NCI-H1930 (cell line): ENCODE measurements around the gene EVI5.
"Not testable (repeated sequence)": the region's sequence is repeated elsewhere in the genome, so short reads cannot be mapped to it uniquely, and the experiment has no call there.

Source experiments
- DNase-seq, 2 experiments: peaks; one replicate each; lab custom pipeline; 2025; lab: John Stamatoyannopoulos, UW

The EVI5 gene

DNA sequence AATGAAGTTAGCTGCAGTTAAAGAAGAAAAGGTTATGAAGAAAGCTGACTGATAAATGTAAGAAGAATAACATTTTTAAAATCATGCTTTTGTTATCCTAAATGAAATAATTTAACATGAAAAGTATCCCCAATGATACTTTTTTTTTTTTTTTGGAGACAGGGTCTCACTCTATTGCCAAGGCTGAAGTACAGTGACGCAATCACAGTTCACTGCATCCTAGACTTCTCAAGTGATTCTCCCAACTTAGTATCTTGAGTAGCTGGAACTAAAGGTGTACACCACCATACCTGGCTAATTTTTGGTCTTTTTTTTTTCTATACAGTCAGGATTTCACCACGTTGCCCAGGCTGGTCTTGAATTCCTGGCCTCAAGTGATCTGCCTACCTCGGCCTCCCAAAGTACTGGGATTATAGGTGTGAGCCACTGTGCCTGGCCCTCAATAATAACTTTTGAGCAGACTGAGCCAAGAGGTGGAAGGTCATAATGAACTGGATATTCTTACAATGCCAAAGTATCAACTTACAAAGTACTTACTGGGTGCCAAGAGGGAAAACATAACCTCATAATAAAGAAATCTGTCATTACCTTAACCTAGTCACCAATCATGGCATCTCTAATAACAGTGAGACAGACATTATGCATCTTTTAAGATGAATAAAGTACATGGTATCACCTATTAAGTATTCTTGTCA is 94.5 kb downstream of the EVI5 start:
- DNase-seq = no peak

DNA sequence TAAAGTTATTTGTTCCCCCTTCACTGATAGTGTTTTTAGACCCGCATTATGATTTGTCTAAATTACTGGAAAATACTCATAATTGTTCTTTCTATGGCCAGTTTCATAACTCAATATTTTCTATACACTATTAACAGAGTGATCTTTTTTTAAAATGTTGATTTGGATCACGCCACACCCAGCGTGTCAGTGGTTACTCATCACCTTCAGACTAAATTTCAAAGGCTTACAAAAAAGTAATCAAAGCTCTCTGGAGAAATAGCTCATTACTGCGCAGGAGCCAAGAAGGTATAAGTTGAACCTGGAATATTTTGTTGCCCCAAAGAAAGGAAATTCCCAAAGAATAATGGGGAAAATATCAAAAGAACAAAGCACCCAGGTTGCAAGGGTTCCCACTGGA is 104.9 kb downstream of the EVI5 start:
- no peak for DNase-seq

- DNase-seq = no peak
Measured at GRCh38 chr1:92663775-92664174, 121.1 kb downstream of the EVI5 start.

GRCh38 chr1:92662048-92662447 is 122.9 kb downstream of the EVI5 start:
- no peak for DNase-seq

DNA sequence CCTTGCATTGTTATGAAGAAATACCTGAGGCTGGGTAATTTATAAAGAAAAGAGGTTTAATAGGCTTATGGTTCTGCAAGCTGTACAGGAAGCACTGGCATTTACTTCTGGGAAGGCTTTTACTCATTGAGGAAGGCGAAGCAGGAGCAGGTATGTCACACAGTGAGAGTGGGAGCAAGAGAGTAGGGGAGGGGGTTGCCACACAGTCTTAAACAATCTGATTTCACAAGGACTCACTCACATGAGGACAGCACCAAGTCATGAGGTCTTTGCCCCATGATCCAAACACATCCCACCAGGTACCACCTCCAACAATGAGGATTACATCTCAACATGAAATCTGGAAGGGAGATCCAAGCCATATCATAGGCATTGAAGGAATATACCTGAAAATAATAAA is 127.2 kb downstream of the EVI5 start:
- DNase-seq = no peak

GRCh38 chr1:92655197-92655801 is 129.6 kb downstream of the EVI5 start:
- no peak for DNase-seq

DNA sequence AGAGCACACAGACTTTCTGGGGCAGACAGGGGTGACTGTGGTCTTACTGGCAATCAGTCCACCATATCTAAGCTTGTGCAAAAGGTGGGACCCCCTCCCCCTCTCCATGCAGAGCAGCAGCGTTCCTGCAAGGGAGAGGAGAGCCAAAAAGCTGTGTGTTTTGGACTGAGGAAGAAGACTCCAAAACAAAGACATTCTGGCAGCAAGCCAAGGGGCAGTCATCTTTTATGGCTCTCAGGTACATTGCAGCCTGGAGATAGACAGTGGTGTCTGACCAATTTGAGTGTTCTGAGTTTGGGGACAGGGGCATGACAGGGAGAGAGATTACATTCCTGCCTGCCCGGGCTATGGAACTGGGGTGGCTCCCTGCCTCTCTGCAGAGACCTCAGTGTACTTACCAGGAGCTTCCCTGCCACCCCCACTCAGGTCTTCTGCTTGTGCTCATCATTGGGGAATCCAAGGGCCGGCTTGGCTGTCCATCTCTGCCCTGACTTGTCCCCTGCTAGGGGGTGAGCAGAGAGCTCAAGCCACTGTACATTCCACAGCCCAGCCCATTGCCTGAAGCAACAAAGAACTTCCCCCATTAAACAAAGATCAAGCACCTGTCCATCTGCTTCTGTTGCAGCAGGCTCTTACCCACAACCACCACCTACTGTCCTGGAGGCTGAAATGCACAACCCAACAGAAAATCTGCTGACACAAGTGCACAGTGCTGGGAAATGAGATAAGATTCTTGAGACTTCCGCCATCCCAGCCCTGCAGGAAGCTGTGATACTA is 131.1 kb downstream of the EVI5 start:
- DNase-seq = no peak

DNA sequence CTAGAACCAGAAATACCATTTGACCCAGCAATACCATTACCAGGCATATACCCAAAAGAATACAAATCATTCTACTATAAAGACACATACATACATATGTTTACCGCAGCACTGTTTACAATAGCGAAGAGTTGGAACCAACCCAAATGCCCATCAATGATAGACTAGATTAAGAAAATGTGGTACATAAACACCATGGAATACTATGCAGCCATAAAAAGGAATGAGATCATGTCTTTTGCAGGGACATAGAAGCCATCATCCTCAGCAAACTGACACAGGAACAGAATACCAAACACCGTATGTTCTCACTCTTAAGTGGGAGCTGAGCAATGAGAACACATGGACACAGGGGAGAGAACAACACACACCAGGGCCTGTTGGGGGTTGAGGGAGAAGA is 144.2 kb downstream of the EVI5 start:
- not testable (repeated sequence) for DNase-seq

DNA sequence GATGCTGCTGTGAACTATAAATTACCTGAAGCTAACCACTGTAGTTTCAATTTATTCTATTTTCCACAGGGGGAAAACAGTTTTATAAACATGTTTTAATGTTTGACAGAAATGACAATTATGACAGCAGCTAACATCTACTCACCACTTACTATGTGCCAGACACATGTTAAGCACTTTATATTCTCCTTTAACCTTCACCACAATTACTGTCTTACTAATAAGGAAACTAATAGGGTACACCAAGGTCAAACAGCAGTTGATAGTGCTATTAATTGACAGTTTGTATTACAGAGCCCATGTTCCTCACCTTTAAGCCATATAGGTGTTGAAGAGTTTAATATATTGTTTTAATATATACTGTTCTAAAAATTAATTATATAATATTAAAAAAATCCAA is 146.4 kb downstream of the EVI5 start:
- DNase-seq = no peak

DNA sequence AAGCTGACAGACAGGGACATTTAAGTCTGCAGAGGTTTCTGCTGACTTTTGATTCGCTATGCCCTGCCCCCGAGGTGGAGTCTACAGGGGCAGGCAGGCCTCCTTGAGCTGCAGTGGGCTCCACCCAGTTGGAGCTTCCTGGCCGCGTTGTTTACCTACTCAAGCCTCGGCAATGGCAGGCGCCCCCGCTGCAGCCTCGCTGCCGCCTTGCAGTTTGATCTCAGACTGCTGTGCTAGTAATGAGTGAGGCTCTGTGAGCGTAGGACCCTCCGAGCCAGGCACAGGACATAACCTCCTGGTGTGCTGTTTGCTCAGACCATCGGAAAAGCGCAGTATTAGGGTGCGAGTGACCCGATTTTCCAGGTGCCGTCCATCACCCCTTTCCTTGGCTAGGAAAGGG is 149.7 kb downstream of the EVI5 start:
- DNase-seq = not testable (repeated sequence)

- no peak for DNase-seq
Measured at GRCh38 chr1:92623187-92623778, 161.6 kb downstream of the EVI5 start.

GRCh38 chr1:92619466-92620189 is 165.3 kb downstream of the EVI5 start:
- no peak for DNase-seq

DNA sequence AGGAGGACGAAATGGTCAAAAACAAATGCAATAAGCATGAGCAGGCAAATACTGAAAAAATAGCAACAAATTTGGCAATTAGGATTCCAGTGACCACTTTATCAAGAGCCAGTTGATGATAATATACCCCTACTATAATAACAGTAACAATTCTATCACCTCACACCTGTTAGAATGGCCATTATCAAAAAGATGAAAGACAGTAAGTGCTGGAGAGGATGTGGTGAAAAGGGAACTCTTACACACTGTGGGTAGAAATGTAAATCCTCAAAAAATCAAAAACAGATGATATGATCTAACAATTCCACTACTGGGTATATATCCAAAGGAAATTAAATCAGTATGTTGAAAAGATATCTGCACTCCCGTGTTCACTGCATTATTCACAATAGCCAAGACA is 183.9 kb downstream of the EVI5 start:
- DNase-seq = no peak

DNA sequence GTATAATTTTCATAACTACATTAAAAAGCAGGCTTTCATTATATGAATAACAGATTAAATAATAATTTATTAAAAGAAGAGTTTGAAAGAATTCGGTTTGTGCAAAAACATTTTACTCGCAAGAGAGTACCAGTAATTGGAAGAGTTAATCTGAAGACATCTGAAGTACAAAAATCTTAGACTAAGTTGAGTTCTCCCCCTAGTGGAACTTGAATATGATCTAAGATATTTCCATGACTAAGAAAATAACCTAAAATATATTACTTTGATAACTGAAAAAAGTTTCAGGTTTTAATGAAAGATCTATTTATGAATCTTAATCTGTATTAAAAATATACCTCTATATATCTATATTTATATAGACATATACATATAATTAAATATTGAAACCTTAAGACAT is 185.7 kb downstream of the EVI5 start:
- no peak for DNase-seq

- not testable (repeated sequence) for DNase-seq
Measured at GRCh38 chr1:92589361-92589760, 195.5 kb downstream of the EVI5 start.

DNA sequence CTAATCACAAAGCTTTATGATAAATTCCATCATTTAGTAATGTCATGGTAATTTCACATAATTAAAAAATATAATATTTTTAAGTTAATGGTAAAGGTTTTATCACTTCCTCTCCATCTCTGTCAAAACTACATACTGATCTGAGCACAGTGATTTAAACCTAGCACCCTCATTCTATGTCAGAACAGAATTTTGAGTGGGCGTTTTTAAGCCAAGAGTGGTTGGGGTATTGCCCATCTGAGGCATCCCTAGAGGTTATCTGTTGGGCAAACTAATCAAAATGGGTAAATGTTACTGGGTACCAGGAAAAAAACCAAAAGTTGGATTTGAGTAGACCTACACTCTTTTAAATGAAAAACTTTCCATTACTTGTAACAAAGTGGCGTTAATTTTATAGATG is 197.5 kb downstream of the EVI5 start:
- no peak for DNase-seq

DNA sequence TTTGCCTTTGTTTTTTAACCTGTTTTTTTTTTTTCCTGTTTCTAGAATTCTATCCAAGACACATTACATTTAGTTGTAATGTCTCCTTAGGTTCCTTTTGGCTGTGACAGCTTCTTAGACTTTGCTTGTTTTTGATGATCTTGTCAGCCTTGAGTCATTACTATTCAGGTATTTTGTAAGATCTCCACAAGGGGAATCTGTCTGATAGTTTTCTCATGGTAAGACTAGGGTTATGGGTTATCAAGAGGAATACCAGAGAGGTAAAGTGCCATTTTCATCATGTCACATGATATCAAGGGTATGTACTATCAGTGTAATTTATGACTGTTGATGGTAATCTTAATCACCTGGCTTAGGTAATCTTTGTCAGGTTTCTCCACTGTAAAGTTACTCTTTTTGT is 199.1 kb downstream of the EVI5 start:
- DNase-seq = no peak

- DNase-seq = not testable (repeated sequence)
Measured at GRCh38 chr1:92584810-92585209, 200.1 kb downstream of the EVI5 start.

- no peak for DNase-seq
Measured at GRCh38 chr1:92583821-92584760, 200.8 kb downstream of the EVI5 start.

GRCh38 chr1:92577261-92577895 is 207.5 kb downstream of the EVI5 start:
- DNase-seq = no peak

DNA sequence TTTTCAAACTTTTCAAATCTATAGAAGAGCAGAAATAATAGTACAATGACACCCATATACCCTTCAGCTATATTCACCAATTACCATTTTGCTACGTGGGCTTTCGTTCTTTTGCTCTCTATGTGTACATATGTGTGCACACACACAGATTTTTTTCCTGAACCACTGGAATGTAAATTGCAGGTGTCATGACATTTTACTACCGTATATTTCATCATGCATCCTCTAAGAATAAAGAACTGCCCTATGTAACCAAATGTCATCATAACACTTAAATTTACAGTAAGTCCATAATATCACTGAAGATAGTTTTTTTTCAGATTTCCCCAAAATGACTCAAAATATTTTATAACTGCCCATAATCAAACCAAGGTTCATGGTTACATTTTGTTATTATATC is 209.8 kb downstream of the EVI5 start:
- no peak for DNase-seq
